ENCODE data around the gene C2. TPM values are rescaled to one million over a fixed set of nuclear protein-coding genes. Genes with fewer than 3 reads are reported as not detected.

The C2 gene
- total and polyA plus RNA-seq, 2 donors from 2014 or later = 38.7 to 84.0 TPM

DNA sequence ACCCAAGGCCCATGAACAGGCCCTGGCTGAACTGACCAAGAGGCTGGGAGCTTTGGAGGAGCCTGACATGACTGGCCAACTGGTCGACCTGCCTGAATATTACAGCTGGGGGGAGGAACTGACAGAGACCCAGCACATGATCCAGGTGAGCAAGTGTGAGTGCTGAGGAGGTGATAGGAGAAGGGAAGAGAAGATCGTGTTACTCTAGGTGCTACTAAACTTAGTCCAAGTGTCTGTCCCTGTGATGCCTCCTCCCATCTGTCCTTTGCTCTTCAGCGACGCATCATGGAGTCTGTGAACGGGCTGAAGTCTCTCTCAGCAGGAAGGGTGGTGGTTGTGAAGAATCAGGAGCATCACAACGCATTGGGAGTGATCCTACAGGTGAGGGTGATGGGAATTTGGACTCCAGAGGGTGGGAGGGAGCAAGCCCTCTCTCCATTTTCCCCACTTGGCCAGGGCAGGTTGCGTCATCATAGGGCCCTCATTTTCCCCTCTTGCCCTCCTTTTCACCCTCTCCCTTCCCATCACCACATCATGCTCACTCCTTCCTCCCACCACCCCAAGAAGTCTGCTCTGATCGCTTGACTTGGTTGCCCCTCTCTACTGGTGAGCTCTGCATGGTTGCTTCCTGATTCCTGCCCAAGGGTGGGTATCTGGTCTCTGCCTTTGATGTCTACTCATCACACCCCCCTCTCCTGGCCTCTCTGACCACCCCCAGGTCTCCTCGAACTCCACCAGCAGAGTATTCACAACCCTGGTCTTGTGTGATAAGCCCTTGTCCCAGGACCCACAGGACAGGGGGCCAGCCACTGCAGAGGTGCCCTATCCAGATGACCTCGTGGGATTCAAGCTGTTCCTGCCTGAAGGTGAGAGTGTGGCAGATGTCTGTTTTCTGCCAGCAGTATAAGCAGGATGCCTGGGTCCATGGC is 39.7 kb downstream of the C2 start:
- Histone ChIP-seq H3K36me3 (ENCODE audit: control insufficient read depth in 2 of 3, insufficient read depth in 3 of 3, low read length in 3 of 3) (peaks cover 4 to 48% (median 46%) of the 10 kb centered on the region in 3 donors), H3K4me3 (ENCODE audit: low read length in 3 of 3) (no peak overlapping the region), H3K27me3 (ENCODE audit: control insufficient read depth, insufficient read depth, low read length) (no peaks in the 10 kb centered on the region), H3K27ac (ENCODE audit: low read depth in 2 of 2, low read length in 2 of 2) (no peak overlapping the region), H3K4me1 (ENCODE audit: control insufficient read depth in 2 of 3, insufficient read depth in 2 of 3, low read depth in 1 of 3, low read length in 3 of 3) (peaks cover 0 to 15% (median 0%) of the 10 kb centered on the region in 3 donors), H3K9ac (ENCODE audit: low read length in 3 of 3) (no peak overlapping the region), H3K9me3 (ENCODE audit: control insufficient read depth in 2 of 3, insufficient read depth in 1 of 3, low read length in 3 of 3) (no peaks in the 10 kb centered on the region)
- intact Hi-C loops (cut with DNase I) = no loop called here
- DNase-seq (no peak), FAIRE-seq (no peak)
- TF ChIP-seq, protein P1, sequence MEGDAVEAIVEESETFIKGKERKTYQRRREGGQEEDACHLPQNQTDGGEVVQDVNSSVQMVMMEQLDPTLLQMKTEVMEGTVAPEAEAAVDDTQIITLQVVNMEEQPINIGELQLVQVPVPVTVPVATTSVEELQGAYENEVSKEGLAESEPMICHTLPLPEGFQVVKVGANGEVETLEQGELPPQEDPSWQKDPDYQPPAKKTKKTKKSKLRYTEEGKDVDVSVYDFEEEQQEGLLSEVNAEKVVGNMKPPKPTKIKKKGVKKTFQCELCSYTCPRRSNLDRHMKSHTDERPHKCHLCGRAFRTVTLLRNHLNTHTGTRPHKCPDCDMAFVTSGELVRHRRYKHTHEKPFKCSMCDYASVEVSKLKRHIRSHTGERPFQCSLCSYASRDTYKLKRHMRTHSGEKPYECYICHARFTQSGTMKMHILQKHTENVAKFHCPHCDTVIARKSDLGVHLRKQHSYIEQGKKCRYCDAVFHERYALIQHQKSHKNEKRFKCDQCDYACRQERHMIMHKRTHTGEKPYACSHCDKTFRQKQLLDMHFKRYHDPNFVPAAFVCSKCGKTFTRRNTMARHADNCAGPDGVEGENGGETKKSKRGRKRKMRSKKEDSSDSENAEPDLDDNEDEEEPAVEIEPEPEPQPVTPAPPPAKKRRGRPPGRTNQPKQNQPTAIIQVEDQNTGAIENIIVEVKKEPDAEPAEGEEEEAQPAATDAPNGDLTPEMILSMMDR (IDR thresholded peaks at IDR 0.05; ENCODE audit: borderline replicate concordance, extremely low read depth, insufficient read depth) = no peak

DNA sequence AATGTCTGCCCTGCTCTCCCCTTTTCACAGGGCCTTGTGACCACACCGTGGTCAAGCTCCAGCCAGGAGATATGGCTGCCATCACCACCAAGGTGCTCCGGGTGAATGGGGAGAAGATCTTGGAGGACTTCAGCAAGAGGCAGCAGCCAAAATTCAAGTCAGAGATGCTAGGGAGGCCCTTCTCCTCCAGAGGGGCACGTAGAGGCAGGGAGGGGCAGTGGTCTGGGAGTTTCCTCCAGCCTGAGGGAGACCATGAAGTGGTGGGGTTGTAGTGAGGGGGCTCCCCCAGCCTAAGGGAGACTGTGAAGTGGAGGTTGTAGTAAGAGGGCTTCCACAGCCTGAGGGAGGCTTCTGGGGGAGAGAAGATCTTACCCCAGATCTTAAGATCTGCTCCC is 40.4 kb downstream of the C2 start:
- Histone ChIP-seq H3K36me3 (ENCODE audit: control insufficient read depth in 2 of 3, insufficient read depth in 3 of 3, low read length in 3 of 3) (peaks cover 4 to 42% (median 40%) of the 10 kb centered on the region in 3 donors), H3K9ac (ENCODE audit: low read length in 3 of 3) (no peak overlapping the region), H3K27me3 (ENCODE audit: control insufficient read depth, insufficient read depth, low read length) (no peaks in the 10 kb centered on the region), H3K9me3 (ENCODE audit: control insufficient read depth in 2 of 3, insufficient read depth in 1 of 3, low read length in 3 of 3) (no peaks in the 10 kb centered on the region), H3K27ac (ENCODE audit: low read depth in 2 of 2, low read length in 2 of 2) (no peak overlapping the region), H3K4me3 (ENCODE audit: low read length in 3 of 3) (no peak overlapping the region), H3K4me1 (ENCODE audit: control insufficient read depth in 2 of 3, insufficient read depth in 2 of 3, low read depth in 1 of 3, low read length in 3 of 3) (peaks cover 0 to 19% (median 0%) of the 10 kb centered on the region in 3 donors)
- TF ChIP-seq, protein P1 (IDR thresholded peaks at IDR 0.05; ENCODE audit: borderline replicate concordance, extremely low read depth, insufficient read depth) = no peak
- intact Hi-C loops (cut with DNase I) = no loop called here
- DNase-seq (no peak), FAIRE-seq (no peak)

DNA sequence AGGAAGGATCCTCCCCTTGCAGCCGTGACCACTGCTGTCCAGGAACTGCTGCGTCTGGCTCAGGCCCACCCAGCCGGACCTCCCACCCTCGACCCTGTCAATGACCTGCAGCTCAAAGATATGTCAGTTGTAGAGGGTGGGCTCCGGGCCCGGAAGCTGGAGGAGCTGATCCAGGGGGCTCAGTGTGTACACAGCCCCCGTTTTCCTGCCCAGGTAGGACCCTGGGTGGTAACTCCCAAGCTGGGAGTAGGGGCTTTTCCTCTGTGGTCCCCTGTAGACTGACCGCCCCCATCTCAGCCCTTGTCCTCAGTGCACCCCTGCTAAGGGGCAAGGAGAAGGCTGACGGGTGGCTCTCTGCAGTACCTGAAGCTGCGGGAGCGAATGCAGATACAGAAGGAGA is 40.8 kb downstream of the C2 start:
- intact Hi-C loops (cut with DNase I) = no loop called here
- H3K9me3 ChIP-seq (ENCODE audit: control insufficient read depth in 2 of 3, insufficient read depth in 1 of 3, low read length in 3 of 3) = no peaks in the 10 kb centered on the region
- H3K27ac ChIP-seq (ENCODE audit: low read depth in 2 of 2, low read length in 2 of 2) = no peak overlapping the region
- no peak for FAIRE-seq
- DNase-seq = no peak
- no peak overlapping the region for H3K9ac ChIP-seq (ENCODE audit: low read length in 3 of 3)
- peaks cover 4 to 39% (median 38%) of the 10 kb centered on the region in 3 donors for H3K36me3 ChIP-seq (ENCODE audit: control insufficient read depth in 2 of 3, insufficient read depth in 3 of 3, low read length in 3 of 3)
- H3K4me3 ChIP-seq (ENCODE audit: low read length in 3 of 3) = no peak overlapping the region
- no peaks in the 10 kb centered on the region for H3K27me3 ChIP-seq (ENCODE audit: control insufficient read depth, insufficient read depth, low read length)
- H3K4me1 ChIP-seq (ENCODE audit: control insufficient read depth in 2 of 3, insufficient read depth in 2 of 3, low read depth in 1 of 3, low read length in 3 of 3) = peaks cover 0 to 23% (median 4%) of the 10 kb centered on the region in 3 donors
- TF ChIP-seq, protein P1 (IDR thresholded peaks at IDR 0.05; ENCODE audit: borderline replicate concordance, extremely low read depth, insufficient read depth) = no peak
